ENCODE results near the gene PAQR5.

- no peak for TF ChIP-seq CTCF (conservative IDR thresholded peaks at IDR 0.05)
- TF ChIP-seq EZH2 (IDR thresholded peaks at IDR 0.05; ENCODE audit: low read depth) = no peak
Measured at GRCh38 chr15:69422336-69422895, 123.7 kb downstream of the PAQR5 start.
